H9 (cell line): ENCODE results near the gene WDPCP. TPM values are rescaled to one million over a fixed set of nuclear protein-coding genes. Genes with fewer than 3 reads are reported as not detected.
A peak's percentile ranks its signal among the peaks of the same experiment; 100 is the strongest.

ENCODE experiments used
- DNase-seq: peaks from one replicate; pipeline ENCODE4 v3.0.0-alpha.2; 2017
- H2AFZ ChIP-seq: one replicate; pipeline ENCODE4 v1.6.1; 2013; ENCODE audit warnings: mild to moderate bottlenecking, low read length, control low read depth, moderate library complexity
- H2AK5ac ChIP-seq: 2 replicates; pipeline ENCODE4 v1.6.1; 2013; ENCODE audit warnings: low read length, control low read depth, mixed read lengths; ENCODE audit not compliant: insufficient read length
- H2BK120ac ChIP-seq: one replicate; pipeline ENCODE4 v1.6.1; 2013; ENCODE audit warnings: low read depth, mild to moderate bottlenecking, low read length, control low read depth, inconsistent platforms; ENCODE audit not compliant: poor library complexity, severe bottlenecking
- H2BK12ac ChIP-seq: 2 replicates; pipeline ENCODE4 v1.6.1; 2013; ENCODE audit warnings: low read length, control low read depth, mixed read lengths, low read depth; ENCODE audit not compliant: insufficient read length
- H2BK15ac ChIP-seq: 2 replicates; pipeline ENCODE4 v1.6.1; 2013; ENCODE audit warnings: low read depth, low read length, control low read depth
- H2BK20ac ChIP-seq: one replicate; pipeline ENCODE4 v1.6.1; 2013; ENCODE audit warnings: low read depth, mild to moderate bottlenecking, low read length, control low read depth, inconsistent platforms; ENCODE audit not compliant: poor library complexity, severe bottlenecking
- H2BK5ac ChIP-seq: 2 replicates; pipeline ENCODE4 v1.6.1; 2013; ENCODE audit warnings: low read length, control low read depth, mixed read lengths; ENCODE audit not compliant: insufficient read length
- H3K14ac ChIP-seq: 2 replicates; pipeline ENCODE4 v1.6.1; 2013; ENCODE audit warnings: low read length, control low read depth; ENCODE audit not compliant: insufficient read depth
- H3K18ac ChIP-seq: 2 replicates; pipeline ENCODE4 v1.6.1; 2013; ENCODE audit warnings: low read depth, mild to moderate bottlenecking, mixed read lengths, low read length, control low read depth; ENCODE audit not compliant: insufficient read length
- H3K23ac ChIP-seq: 2 replicates; pipeline ENCODE4 v1.6.1; 2013; ENCODE audit warnings: low read length, control low read depth, mixed read lengths, low read depth; ENCODE audit not compliant: insufficient read length
- H3K23me2 ChIP-seq: 2 replicates; pipeline ENCODE4 v1.6.1; 2013; ENCODE audit warnings: low read depth, mild to moderate bottlenecking, mixed read lengths, low read length, control low read depth; ENCODE audit not compliant: insufficient read length, poor library complexity, severe bottlenecking
- H3K27ac ChIP-seq: 2 replicates; pipeline ENCODE4 v1.5.1; 2013; ENCODE audit warnings: low read length, control low read depth, mixed read lengths, low read depth; ENCODE audit not compliant: insufficient read length
- H3K27me3 ChIP-seq: 2 replicates; pipeline ENCODE4 v1.6.1; 2013; ENCODE audit warnings: low read length, control low read depth, inconsistent platforms; ENCODE audit not compliant: insufficient read depth
- H3K4ac ChIP-seq: 2 replicates; pipeline ENCODE4 v1.6.1; 2013; ENCODE audit warnings: low read depth, mild to moderate bottlenecking, control low read depth, inconsistent platforms, low read length, moderate library complexity
- H3K4me1 ChIP-seq: 2 replicates; pipeline ENCODE4 v1.6.1; 2013; ENCODE audit warnings: low read length, control low read depth, inconsistent platforms; ENCODE audit not compliant: insufficient read depth
- H3K4me2 ChIP-seq: 2 replicates; pipeline ENCODE4 v1.6.1; 2013; ENCODE audit warnings: low read length, control low read depth, mixed read lengths; ENCODE audit not compliant: insufficient read length, insufficient read depth
- H3K56ac ChIP-seq: 2 replicates; pipeline ENCODE4 v1.6.1; 2013; ENCODE audit warnings: low read depth, mild to moderate bottlenecking, mixed read lengths, low read length, control low read depth; ENCODE audit not compliant: insufficient read length
- H3K79me1 ChIP-seq: 2 replicates; pipeline ENCODE4 v1.6.1; 2013; ENCODE audit warnings: low read depth, mild to moderate bottlenecking, moderate library complexity, low read length, control low read depth, inconsistent platforms; ENCODE audit not compliant: insufficient read depth, poor library complexity, severe bottlenecking
- H3K79me2 ChIP-seq: 2 replicates; pipeline ENCODE4 v1.6.1; 2013; ENCODE audit warnings: low read length, control low read depth, inconsistent platforms; ENCODE audit not compliant: insufficient read depth
- H3K9ac ChIP-seq: 2 replicates; pipeline ENCODE4 v1.6.1; 2013; ENCODE audit warnings: low read length, control low read depth, mixed read lengths; ENCODE audit not compliant: insufficient read length; ENCODE audit errors: extremely low read depth
- H3K9me3 ChIP-seq: one replicate; pipeline ENCODE4 v1.6.1; 2013; ENCODE audit warnings: low read depth, low read length, inconsistent platforms; ENCODE audit not compliant: control insufficient read depth
- H3T11ph ChIP-seq: one replicate; pipeline ENCODE4 v1.6.1; 2013; ENCODE audit warnings: mild to moderate bottlenecking, low read length, control low read depth, inconsistent platforms
- H4K20me1 ChIP-seq: one replicate; pipeline ENCODE4 v1.6.1; 2013; ENCODE audit not compliant: control insufficient read depth, insufficient read length, insufficient read depth
- H4K5ac ChIP-seq: 2 replicates; pipeline ENCODE4 v1.6.1; 2013; ENCODE audit warnings: low read depth, mild to moderate bottlenecking, mixed read lengths, low read length, control low read depth; ENCODE audit not compliant: insufficient read length
- H4K8ac ChIP-seq: replicated peaks from 2 replicates; pipeline ENCODE4 v1.6.1; 2013; ENCODE audit warnings: low read length, control low read depth, mixed read lengths, low read depth; ENCODE audit not compliant: insufficient read length
- H4K91ac ChIP-seq: 2 replicates; pipeline ENCODE4 v1.6.1; 2013; ENCODE audit warnings: low read depth, mild to moderate bottlenecking, moderate library complexity, mixed read lengths, low read length, control low read depth; ENCODE audit not compliant: insufficient read length
- H3K27ac Mint-ChIP-seq, 3 experiments: 2 replicates in 2 of 3; 3 replicates in 1 of 3; pipeline ENCODE4 v1.8.0; 2020 to 2021; ENCODE audit warnings: mixed read lengths in 3 of 3, mild to moderate bottlenecking in 1 of 3, moderate library complexity in 1 of 3
- H3K27me3 Mint-ChIP-seq: 2 replicates; pipeline ENCODE4 v1.8.0; 2021; ENCODE audit warnings: low read depth, mild to moderate bottlenecking, moderate library complexity, mixed read lengths
- H3K36me3 Mint-ChIP-seq, 3 experiments: 2 replicates in 2 of 3; 3 replicates in 1 of 3; pipeline ENCODE4 v1.8.0; 2020 to 2021; ENCODE audit warnings: low read depth in 3 of 3, mixed read lengths in 3 of 3; ENCODE audit not compliant: insufficient read depth in 1 of 3
- H3K4me1 Mint-ChIP-seq, 2 experiments: 2 replicates each; pipeline ENCODE4 v1.8.0; 2020; ENCODE audit warnings: mixed read lengths in 2 of 2
- H3K4me3 Mint-ChIP-seq, 2 experiments: 2 replicates in 1 of 2; 3 replicates in 1 of 2; pipeline ENCODE4 v1.8.0; 2020 to 2021; ENCODE audit warnings: mild to moderate bottlenecking in 2 of 2, mixed read lengths in 2 of 2, moderate library complexity in 1 of 2
- H3K9me3 Mint-ChIP-seq, 2 experiments: 2 replicates in 1 of 2; 3 replicates in 1 of 2; pipeline ENCODE4 v1.8.0; 2020; ENCODE audit warnings: mild to moderate bottlenecking in 2 of 2, mixed read lengths in 2 of 2, moderate library complexity in 1 of 2
- CTCF ChIP-seq: fragments of 200-600 bp; sonication (generic); conservative IDR thresholded peaks from 3 replicates; pipeline ENCODE4 v1.8.0; 2021; ENCODE audit warnings: antibody characterized with exemption, mild to moderate bottlenecking
- WGBS: extraction: QIAGEN DNeasy Blood & Tissue Kit; methylation state at CpG from one replicate; pipeline ENCODE4 v1.1.7; 2013; ENCODE audit warnings: missing lambda C conversion rate, low lambda C conversion rate, mixed read lengths; ENCODE audit not compliant: insufficient read length; ENCODE audit errors: extremely low coverage; 5-methylcytosine and 5-hydroxymethylcytosine counted together
- total RNA-seq: library from RNA; stranded (reverse); gene quantifications from 2 replicates; pipeline ENCODE4 v1.2.1, GENCODE V29; 2021

The WDPCP gene
- total RNA-seq, 1 experiment from 2014 or later = 22.4 TPM

GRCh38 chr2:63545023-63545422 lies 43.3 kb downstream of the WDPCP start:
- no peak overlapping the region for H2BK15ac ChIP-seq
- Mint-ChIP-seq H3K9me3 (no peaks in the 10 kb centered on the region), H3K4me1 (peaks cover 11 to 14% of the 10 kb centered on the region in 2 experiments), H3K27me3 (no peaks in the 10 kb centered on the region), H3K36me3 (no peaks in the 10 kb centered on the region; a peak in 1 of 7 replicates), H3K27ac (peak overlapping the region; percentile 31 to 90 (median 86); a peak in 6 of 7 replicates), H3K4me3 (no peak overlapping the region; a peak in 1 of 5 replicates)
- no peaks in the 10 kb centered on the region for H4K20me1 ChIP-seq
- no peaks in the 10 kb centered on the region for H3K79me2 ChIP-seq
- no peak for DNase-seq
- no peak overlapping the region for H2BK12ac ChIP-seq
- H3K14ac ChIP-seq = no peak overlapping the region
- H3K23ac ChIP-seq = no peak overlapping the region
- no peak overlapping the region for H4K5ac ChIP-seq
- H3K9me3 ChIP-seq = no peaks in the 10 kb centered on the region
- H2AK5ac ChIP-seq = no peak overlapping the region
- WGBS = no CpG with 5 or more reads among the region's 2 CpGs
- no peak overlapping the region for H3K56ac ChIP-seq
- H2BK120ac ChIP-seq = no peak overlapping the region
- no peak overlapping the region for H2BK20ac ChIP-seq
- H3K79me1 ChIP-seq = no peaks in the 10 kb centered on the region
- no peak overlapping the region for H3K27ac ChIP-seq
- no peak overlapping the region for H3K9ac ChIP-seq
- no peaks in the 10 kb centered on the region; the same call in 1 of the 2 replicates for H3K4me1 ChIP-seq
- H3K4me2 ChIP-seq = no peak overlapping the region
- H3K4ac ChIP-seq = no peak overlapping the region
- H4K8ac ChIP-seq = no peak overlapping the region
- no peak for TF ChIP-seq CTCF
- H3K18ac ChIP-seq = no peak overlapping the region
- H3K27me3 ChIP-seq = no peaks in the 10 kb centered on the region
- no peak overlapping the region for H2AFZ ChIP-seq
- H3K23me2 ChIP-seq = no peaks in the 10 kb centered on the region
- no peak overlapping the region for H4K91ac ChIP-seq
- no peak overlapping the region for H3T11ph ChIP-seq
- no peak overlapping the region for H2BK5ac ChIP-seq
